Activated CD4-positive, alpha-beta T cell treated with anti-CD3 and anti-CD28 coated beads, Interleukin-2, amount 50 U/mL, for 24 hours (primary cell): ENCODE data around the gene C19orf38.
"Not testable (repeated sequence)": the region's sequence is repeated elsewhere in the genome, so short reads cannot be mapped to it uniquely, and the experiment has no call there.

Source experiments
- DNase-seq, 2 donors: peaks; one replicate each; pipeline ENCODE4 v3.0.0-alpha.2; 2020; ENCODE audit warnings: low read depth in 1 of 2, low spot score in 1 of 2

The C19orf38 gene

DNA sequence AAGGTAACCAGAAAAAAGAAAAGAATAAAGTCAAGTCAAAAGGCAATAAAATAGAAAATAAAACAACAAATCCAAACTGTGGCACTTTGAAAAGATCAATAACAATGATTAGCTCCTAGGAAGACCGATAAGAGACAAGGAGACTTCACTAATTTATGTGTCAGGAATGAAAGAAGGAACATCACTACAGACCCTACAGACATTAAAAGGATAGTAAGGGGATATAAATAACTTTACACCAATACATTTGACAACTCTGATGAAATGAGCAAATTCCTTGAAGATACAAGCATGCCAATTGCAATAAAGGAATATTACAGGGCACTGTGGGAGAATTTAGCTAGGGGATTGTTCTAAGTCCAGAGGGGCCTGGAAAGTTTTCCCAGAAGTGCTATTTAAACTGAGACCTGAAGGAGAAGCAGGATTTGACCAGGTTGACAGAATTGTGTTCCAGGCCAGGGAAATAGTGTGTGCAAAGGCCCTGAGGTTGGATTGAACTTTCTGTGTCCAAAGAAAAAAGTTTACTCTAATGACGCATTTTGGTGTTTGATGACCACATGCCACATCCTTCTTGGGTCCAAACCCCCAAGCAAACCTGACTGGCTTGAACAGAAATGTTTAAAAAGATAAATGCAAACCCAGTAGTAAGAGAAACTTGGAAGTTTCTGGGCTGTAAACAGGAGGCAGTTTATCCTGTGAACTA is 1.6 kb upstream of the C19orf38 start:
- DNase-seq = no peak

DNA sequence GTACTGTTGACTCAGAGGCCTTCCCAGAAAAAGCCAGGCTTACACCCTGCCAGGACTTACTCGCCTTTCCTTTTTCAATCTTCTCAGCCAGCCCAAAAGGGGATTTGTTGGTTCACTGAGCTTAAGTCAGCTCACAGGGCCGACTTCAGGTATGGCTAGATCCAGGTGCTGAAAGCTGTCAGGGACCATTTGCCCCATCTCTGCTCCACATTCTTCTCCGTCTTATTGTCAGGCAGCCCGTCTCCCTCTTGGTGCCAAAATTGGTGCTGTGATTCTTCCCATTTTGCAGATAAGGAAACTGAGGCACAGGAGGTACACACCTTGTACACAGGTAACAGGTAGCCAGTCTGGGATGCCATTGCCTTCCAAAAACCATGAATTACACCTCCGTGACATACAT is 2.4 kb downstream of the C19orf38 start:
- DNase-seq = no peak

DNA sequence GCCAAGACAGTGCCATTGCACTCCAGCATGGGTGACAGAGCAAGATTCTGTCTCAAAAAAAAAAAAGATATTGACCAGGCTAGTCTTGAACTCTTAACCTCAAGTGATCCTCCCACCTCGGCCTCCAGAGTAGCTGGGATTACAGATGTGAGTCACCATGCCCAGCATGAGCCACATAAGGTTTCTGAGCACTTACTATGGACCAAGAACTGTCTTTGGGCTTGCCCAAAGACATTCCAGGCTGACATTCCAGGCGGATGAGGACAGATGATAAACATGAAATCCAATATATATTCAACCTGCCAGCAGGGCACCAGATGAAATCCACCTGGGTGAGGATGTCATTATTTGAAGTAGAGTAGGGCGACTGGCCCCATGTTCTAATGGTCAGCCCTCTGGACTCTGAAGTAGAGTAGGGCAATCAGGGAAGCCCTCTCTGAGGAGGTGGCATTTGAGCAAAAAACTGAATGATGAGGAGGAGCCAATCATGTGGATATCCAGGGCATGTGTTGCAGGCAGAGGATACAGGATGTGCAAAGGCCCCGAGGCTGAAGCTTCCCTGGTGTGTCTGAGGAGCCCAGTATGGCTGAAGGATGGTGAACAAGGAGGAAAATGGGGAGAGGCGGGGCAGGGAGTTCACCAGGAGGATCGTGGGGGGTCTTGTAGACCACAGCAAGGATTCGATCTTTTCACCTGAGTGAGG is 4.0 kb downstream of the C19orf38 start:
- no peak for DNase-seq

DNA sequence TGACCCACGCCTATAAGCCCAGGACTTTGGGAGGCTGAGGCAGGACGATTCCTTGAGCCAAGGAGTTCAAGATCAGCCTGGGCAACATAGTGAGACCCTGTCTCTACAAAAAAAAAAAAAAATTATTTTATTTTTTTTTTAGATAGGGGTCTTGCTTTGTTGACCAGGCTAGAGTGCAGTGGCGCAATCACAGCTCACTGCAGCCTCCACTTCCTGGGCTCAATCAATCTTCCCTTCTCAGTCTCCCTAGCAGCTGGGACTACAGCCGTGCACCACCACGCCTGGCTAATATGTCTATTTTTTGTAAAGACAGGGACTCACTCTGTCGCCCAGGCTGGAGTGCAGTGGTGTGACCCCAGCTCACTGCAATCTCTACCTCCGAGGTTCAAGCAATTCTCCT is 4.7 kb downstream of the C19orf38 start:
- no peak for DNase-seq

DNA sequence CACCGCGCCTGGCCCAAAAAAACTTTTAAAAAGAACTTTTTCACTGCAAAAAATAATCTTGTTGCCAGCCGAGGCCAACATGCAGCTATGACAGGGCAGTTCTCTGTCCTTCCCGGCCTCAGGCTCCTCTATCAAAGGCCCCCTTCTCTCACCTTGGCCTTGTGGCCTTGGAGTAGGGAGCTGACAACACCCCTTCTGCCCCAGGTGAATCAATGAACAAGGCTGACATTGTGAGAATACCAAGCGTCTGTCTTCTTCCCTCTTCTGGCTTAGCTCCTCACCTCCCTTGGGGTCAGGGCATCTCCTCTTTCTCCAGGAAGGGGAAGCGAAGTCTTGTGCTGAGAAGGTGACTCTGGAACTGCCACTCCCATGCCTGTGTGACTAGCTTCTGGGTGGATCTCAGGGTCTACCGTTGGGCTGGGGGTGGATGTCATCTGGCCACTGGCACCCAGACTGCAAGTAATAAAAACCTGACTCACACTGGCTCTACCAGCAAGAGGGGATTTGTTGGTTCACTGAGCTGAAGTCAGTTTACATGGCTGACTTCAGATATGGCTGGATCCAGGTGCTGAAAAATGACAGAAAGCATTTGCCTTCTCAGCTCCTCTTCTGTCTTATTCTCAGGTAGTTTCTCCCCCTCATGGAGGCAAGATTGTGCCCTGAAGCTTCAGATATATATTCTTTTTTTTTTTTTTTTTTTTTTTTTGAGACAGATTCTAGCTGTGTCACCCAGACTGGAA is 6.3 kb downstream of the C19orf38 start:
- no peak for DNase-seq

DNA sequence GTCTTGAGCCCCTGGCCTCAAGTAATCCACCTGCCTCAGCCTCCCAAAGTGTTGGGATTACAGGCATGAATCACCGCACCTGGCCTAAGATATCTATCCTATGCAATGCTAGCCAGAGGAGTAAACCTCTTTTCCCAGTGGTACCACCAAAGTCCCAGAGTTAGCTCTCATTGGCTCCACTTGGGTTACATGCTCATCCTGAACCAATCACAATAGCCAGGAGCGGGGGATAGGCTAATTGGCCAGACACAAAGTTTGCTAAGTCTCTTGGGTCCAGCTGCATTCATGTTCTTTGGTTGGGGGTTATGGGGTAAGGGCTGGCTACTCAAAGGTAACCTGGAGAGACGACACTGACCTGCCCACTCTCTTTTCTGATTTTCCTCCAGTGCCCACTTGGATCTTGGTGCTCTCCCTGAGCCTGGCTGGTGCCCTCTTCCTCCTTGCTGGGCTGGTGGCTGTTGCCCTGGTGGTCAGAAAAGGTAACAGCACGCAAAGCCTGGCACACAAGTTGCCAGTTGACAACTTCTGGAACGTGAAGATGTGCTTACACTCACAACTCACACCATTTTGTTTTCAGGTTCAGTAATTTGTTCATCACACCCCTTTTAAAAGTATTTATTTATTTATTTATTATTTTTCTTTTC is 7.8 kb downstream of the C19orf38 start:
- DNase-seq = no peak

DNA sequence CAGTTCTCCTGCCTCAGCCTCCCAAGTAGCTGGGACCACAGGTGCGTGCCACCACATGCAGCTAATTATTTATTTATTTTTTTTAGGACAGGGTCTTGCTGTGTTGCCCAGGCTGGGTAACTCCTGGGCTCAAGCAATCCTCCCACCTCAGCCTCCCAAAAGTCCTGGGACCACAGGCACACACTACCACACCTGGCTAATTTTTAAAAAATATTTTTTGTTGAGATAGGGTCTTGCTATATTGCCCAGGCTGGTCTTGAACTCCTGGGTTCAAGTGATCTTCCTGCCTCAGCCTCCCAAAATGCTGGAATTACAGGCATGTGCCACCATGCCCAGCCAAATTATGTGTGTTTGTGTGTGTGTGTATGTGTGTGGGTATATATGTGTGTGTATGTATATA is 8.7 kb downstream of the C19orf38 start:
- not testable (repeated sequence) for DNase-seq

DNA sequence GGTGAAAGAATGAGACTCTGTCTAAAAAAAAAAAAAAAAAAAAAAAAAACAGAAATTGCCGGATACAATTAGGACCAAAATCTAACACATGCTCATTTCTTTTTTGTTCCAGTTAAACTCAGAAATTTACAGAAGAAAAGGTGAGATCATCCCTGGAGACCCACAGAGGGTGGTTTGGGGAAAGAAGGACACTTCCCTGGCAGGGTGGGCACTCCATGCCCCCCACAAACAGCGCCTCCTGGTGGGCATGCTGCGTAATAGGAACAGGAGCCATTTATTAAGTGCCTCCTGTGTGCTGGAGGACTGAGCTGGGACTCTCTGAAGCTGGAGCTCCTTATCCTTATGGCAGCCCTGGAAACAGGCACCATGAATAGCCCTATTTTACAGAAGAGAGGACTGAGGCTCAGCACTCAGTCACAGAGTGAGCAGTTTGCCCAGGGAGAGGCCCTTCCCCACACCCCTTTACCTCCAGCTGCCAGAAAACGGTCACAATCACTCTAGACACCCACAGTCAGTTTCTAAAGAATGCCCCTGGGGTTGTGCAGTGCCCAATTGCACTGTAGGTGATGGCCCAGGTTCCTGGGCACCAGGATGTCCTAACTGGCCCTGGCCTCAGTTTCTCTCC is 10.1 kb downstream of the C19orf38 start:
- DNase-seq = no peak

DNA sequence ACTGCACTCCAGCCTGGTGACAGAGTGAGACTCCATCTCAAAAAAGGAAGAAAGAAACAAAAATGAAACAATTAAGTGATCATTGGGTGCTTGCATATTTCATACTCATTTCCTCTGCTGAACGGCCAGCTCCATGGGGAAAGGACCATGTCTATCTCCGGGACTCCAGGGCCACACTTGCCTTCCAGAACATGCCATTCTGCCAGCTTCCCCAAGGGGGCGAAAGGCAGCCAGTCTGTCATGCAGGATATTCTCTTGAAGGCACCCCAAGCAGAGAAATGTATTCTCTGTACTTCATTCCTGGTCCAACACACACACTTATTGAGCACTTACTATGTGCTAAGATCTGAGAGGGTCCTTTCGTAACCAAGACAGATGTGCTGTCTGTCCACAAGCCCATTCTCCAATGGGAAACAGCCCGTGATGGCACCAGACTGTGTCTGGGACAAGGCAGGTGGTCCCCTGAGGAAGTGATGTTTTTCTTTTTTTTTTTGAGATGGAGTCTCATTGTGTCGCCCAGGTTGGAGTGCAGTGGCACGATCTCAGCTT is 13.0 kb downstream of the C19orf38 start:
- DNase-seq = no peak

DNA sequence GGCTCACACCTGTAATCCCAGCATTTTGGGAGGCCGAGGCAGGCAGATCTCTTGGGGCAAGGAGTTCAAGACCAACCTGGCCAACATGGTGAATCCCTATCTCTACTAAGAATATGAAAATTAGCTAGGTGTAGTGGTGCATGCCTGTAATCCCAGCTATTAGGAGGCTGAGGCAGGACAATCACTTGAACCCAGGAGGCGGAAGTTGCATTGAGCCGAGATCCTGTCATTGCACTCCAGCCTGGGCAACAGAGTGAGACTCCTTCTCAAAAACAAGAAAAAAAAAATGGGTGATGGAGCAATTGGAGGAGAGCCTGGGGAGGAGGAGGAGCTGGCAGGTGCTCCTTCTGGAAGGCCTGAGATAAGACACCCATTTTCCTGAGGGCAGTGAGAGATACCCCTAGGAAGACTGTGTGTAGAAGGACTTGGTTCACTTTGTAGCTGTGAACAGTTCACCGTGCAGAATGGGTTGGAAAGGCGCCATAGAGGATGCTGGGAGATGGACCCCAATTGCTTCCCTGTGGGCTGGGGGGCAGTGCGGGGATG is 14.4 kb downstream of the C19orf38 start:
- DNase-seq = no peak

DNA sequence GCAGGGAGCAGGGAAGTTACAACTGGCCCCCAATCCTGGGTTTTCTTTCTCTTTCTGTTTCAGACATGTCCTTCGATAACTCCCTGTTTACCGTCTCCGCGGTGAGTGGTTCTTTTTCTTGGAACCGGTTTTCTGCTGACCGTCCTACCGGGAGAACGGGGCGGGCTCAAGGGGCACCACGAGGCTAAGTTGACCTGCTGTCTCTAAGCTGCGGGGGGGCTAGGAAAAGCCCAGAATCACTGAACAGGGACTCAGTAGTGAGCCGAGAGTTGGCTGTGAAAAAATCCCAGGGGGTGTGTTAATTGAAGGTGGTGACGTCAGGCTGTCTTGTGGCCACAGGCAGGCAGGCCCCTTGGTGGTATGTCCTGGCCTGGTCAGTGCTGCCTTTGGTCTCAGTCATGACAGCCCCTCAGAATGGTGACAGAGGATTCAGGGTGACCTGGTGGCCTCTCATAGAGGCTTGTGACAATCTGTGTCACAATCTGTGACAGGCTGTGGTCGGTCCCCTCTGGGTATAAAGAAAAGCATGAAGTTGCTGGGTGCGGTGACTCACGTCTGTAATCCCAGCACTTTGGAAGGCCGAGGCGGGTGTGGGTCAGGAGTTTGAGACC is 15.0 kb downstream of the C19orf38 start:
- DNase-seq = no peak

DNA sequence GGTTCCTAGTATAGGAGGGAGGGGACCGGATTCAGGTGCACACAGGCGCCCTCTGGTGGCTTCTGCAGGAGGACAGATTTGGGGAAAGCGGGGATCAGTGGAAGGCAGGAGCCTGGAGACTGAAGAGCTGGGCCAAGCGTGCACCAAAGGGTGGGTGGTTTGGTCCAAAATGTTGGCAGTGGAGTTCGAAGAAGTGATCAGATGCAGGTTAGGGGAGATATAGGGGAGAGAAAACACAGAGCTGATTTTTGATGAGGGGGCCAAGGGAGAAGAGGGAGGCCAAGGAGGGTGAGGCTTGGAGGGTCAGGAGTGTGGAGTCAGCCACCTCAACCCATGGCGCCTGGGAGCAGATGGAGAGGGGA is 16.3 kb downstream of the C19orf38 start:
- peak; percentile 68 to 77 for DNase-seq

DNA sequence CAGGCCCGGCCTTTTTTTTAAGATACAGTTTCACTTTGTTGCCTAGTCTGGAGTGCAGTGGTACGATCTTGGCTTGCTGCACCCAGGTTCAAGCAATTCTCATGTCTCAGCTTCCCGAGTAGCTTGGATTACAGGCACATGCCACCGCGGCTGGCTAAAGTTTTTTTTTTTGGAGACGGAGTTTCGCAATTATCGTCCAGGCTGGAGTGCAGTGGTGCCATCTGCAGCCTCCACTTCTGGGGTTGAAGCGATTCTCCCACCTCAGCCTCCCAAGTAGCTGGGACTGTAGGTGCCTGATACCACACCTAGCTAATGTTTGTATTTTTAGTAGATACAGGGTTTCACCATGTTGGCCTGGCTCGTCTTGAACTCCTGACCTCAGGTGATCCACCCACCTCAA is 18.3 kb downstream of the C19orf38 start:
- no peak for DNase-seq

DNA sequence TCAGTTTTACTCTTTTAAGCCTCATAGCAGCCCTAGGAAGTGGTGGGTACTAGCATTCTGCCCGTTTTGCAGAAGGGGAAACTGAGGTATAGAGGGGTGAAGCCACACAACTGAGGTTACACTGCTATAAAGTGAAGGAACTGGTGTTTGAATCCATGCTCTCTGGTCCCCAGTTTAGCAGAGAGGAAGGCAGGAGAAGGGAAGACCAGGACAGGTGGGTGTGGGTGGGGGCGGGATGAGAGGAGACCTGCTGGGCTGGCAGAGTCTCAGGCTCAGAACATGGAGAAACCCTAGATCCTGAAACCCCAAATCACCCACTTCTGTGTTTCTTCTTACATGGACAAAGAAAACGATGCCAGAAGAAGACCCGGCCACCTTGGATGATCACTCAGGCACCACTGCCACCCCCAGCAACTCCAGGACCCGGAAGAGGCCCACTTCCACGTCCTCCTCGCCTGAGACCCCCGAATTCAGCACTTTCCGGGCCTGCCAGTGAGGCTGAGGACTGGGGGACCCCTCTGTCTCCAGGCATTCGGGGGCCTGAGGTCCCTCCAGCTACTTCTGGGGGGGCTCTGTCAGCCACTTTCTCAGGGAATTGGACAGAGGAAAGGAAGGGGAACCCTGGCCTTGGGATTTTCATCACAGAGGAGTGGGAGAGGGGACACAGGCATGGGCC is 20.8 kb downstream of the C19orf38 start:
- DNase-seq = no peak

DNA sequence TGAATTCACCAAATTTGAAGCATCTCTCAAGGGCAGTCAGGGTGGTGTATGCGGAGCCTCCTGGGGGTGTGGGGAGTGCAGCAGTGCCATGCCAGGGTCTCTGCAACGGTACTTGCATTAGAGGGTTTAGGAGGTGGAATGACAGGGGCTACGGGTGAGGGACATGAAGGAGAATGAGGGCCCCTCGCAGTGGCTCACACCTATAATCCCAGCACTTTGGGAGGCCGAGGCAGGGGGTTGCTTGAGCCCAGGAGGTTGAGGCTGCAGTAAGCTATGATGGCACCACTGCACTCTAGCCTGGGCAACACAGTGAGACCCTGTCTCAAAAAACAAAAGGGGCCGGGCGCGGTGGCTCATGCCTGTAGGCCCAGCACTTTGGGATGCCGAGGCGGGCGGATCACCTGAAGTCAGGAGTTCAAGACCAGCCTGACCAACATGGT is 21.7 kb downstream of the C19orf38 start:
- DNase-seq = not testable (repeated sequence)

DNA sequence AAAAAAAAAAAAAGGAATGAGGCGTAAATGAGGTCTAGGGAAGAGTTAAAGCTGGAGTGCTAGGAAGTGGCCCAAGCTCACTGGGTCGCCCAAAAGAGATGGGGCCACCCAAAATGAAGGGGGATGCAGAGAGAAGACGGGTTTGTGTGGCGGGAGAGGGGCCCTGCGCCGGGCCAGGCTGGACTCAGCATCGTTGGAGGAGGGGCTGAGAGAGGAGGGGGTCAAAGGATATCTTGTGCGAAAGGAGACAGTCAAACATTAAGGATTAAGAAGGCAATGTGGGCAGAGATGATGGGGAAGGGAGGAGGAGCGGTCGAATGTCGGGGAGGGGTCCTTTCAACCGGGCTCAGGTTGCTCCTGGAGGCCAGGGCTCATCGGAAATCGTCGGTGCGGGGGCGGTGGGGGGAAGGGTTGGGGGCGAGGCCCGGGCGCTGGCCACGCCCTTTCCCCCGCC is 22.3 kb downstream of the C19orf38 start:
- DNase-seq = no peak

DNA sequence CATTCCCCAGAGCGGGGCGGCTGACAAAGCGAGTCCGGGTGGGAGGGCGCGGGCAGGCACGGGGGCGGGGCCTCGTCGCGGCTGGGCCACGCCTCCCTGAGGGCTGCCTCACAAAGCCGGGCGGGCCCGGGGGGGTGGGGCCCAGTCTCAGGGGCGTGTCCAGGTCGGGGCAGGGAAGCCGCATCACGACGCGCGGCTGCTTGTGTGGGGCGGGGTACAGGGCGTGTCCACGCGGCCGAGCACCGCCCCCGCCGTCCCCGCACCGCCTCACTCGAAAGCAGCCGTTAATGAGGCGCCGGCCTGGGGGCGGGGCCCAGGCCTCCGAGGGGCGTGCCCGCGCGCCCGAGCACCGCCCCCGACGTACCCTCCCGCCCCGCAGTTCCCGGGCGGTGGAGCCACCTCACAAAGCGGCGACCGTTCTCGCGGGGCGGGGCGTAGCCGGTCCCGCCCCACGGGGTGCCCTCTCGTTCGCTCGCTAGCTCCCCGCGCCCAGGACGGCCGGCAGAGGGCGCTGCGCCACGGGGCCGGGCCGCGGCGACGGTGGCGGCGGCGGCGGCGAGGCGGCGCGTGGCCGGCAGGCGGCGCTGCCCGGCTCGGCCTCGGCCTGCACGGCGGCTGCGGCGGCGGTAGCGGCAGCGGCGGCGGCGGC is 22.9 kb downstream of the C19orf38 start, which contains the start of gene CARM1:
TSS of gene CARM1 (plus strand) at position 599 of the 649 bp plus-strand sequence. CDS start 150 bp downstream, outside the sequence.
- peak; percentile 98 to 99 for DNase-seq

DNA sequence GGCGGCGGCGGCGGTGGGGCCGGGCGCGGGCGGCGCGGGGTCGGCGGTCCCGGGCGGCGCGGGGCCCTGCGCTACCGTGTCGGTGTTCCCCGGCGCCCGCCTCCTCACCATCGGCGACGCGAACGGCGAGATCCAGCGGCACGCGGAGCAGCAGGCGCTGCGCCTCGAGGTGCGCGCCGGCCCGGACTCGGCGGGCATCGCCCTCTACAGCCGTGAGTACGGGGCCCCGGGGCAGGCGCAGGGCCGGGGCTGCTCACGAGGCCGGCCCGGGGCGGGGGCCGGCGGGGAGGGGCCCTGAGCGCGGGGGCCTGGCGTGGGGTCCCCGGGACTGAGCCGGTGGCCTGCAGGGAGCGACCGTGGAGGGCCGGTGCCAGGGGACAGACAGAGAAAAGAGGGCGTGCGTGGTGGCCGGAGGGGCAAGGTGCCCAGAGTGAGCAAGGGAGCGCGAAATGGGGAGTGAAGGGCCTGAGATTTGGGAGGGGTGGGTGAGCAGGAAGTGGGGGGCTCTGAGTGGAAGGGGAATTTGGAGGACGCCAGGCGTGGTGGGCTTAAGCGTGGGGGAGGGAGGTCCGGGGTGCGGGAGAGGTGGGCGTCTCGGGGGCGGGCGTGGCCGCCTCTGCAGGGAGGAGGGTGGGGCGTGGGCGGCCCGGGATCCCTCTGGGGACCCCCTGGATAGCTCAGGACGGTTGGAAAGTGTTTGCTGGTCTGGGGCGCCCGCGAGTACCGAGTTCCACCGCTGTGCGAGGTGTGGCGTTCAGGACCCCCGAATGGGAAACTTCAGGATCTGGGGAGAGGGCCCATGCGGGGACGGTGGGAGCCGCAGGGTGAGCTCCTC is 23.7 kb downstream of the C19orf38 start:
- DNase-seq = no peak
